HG03457 (cell line): ENCODE measurements around the gene XRCC2.

Experiments
- ATAC-seq: cut with Tn5 transposase; IDR thresholded peaks from one replicate; pipeline ENCODE4 v1.9.1; 2021; ENCODE audit warnings: moderate number of reproducible peaks; ENCODE audit not compliant: unreplicated experiment

Gene XRCC2

DNA sequence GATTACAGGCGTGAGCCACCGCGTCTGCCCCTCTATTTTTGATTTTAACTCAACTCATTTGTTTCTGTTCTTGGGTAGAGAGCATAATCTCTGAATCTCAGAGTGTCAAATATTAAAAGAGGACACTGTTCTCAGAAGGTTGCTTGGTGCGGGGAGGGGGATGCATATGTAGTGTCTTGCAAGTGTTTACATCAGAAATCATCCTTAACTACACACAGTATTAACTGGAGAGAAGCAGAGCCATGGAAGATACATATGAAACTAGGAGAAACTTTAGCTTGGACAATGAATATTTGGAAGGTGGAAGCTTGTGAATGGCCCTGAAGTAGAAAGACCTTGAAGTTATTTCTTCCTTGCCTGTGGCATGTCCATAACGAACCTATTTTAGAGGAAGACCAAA is 57.5 kb downstream of the XRCC2 start:
- ATAC-seq, result no peak

DNA sequence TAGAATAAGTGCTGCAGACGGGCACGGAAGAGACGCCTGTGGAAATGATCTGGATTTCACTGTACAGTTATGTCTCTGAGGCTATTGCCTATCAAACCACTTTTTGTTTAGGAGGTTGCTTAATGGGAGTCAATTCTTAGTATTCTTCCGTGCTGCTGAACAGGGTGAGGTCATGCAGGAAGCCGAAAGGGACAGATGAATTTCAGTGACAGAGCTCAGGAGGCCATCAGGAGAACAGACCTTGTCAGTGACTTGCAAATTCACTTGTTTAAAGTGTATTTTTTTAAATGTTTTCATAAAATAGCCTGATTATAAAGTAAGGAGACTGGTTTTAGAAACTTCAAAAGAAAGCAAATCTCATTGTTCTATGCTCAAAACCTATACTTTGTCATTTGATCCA is 58.9 kb downstream of the XRCC2 start:
- no peak for ATAC-seq

DNA sequence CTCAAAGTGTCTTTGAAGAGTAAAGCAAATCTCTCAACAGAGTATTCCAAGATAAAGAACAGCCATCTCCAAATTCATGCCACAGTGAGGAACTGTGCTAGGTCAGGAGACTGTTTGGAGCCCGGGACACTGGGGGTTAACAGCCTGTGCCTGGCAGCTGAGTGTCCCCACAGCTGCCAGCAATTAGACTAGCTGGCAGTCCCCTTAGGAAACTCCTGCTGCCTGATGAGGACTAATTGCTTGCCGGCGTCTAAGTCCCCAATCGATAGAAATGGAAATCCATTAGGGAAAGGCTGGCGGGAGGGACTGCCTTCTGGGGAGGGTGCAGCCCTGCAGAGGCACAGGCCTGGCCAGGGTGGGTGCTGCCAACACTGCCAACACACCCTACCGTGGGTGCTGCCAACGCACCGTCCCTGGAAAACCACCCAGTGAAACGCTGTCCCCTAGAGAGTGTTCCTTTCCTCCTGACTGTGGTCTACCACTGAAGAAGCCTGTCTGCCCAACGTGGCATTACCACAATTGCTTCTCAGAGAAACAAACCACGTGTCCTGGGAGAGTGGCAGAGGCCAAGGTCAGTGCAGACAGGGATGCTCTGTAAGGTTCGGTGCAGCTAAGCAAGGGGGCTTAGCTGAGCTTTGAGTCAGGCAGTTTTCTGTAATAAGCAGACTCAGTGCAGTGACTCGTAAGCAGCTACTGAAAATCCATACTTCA is 60.8 kb downstream of the XRCC2 start:
- ATAC-seq, result no peak

DNA sequence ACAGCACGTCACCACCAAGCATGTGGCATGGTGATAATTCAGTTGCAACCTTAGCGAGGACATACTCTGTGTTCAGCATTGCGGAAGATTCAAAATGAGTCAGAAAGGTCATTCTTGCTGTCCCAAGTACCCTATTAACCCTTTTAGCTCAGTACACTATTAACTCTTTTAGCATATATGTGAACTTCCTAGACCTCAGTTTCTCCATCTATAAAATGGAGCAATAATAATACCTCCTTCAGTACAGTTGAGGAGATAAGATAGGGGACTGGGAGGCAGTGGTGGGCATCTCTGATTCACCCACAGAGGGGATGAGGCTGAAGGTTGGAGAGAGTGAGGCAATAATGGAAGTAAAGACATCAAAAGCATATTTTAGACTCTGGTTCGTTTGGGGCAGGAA is 67.3 kb downstream of the XRCC2 start:
- ATAC-seq, result no peak

DNA sequence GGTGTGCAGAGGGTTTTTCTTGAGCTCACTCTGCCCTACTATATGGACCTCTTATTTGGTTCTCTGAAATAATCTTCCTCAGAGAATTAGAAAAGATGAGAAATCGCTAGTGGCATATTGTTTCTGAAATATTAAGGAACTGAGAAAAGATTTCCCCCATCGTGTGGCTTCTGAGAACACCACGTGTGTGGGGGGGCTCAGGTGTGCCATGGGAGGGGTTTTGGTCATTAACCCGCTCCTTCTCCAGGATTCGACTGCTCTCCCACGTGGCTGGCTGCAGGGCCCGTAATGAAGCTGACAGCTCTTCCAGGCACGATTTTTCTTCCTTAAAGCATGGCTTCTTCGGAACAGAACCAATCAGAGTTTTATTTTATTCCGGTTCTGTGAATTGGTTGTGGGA is 67.7 kb downstream of the XRCC2 start:
- ATAC-seq, result no peak

DNA sequence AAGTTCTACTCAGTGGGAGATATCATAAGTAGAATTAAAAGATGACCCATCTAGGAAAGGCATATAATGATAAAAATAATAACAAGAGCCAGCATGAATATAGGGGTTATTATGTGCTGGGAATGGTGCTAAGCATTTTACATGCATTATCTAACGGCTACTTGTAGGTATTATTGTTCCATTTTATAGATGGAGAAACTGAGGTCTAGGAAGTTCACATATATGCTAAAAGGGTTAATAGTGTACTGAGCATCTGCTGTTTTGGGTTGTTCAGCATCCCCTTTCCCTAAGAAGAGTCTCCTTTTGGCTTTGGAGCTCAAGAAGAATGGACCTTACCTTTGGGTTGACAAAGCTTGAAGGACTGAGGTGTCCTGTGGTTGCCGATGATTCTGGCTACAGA is 68.9 kb downstream of the XRCC2 start:
- ATAC-seq, result no peak

- no peak for ATAC-seq
Observed at GRCh38 chr7:152602962-152603361, 73.0 kb downstream of the XRCC2 start.

- ATAC-seq, result no peak
Observed at GRCh38 chr7:152601305-152601798, 74.6 kb downstream of the XRCC2 start.

- no peak for ATAC-seq
Observed at GRCh38 chr7:152600266-152600665, 75.7 kb downstream of the XRCC2 start.

- no peak for ATAC-seq
Observed at GRCh38 chr7:152597507-152597906, 78.4 kb downstream of the XRCC2 start.

DNA sequence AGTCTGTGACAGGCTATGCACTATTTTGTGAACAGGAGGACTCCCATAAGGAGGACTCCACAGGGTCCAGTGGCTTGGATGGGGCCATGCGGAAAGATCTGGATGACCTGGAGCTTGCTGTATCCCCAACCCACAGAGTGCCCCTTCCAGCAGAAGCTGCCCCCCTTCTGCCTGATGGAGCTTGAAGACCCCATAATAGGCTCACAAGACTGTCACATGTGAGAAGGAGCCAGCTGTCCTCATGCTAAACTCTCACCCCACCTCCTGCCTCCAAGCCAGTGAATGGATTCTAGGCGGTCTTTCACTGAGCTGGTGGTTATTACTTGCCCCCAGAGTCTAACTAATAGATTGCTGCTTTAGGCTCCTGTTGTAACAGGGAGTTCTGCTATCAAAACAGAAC is 79.1 kb downstream of the XRCC2 start:
- ATAC-seq, result no peak
